ENCODE data around the gene EYS.

The EYS gene

DNA sequence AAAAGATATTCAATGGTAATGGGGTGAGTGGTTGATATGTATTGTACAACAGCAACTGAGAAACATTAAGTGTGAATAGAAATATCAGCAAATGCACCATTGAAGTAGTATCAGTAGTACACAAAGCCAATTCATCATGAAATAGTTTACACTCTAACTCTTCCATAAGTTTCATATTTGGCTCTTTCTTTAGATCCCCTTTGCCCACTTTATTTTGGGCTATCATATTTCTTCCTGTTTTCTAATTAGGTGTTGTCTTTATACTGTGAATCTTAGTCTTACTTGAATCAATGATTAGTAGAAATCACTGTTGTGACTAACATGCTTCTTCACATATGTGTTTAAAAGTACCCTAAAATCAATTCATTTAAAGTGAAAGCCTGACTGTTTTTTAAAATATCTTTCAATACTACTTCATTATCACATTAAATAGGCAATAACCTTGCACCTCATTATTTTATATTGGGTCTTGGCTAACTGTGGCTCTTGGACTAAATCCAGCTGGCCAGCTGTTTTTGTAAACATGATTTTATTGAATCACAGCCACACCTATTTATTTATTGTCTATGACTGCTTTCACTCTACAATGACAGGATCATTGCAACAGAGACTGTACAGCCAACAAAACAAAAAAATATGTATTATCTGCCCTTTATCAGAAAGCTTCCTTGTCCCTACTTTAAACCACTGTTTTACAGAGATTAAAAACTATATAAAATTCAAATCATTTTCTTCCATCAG, 38.9 kb downstream of the EYS start:
- TF ChIP-seq ZFX (IDR thresholded peaks at IDR 0.05), result no peak
- H3K27ac ChIP-seq, result no peak overlapping the region

DNA sequence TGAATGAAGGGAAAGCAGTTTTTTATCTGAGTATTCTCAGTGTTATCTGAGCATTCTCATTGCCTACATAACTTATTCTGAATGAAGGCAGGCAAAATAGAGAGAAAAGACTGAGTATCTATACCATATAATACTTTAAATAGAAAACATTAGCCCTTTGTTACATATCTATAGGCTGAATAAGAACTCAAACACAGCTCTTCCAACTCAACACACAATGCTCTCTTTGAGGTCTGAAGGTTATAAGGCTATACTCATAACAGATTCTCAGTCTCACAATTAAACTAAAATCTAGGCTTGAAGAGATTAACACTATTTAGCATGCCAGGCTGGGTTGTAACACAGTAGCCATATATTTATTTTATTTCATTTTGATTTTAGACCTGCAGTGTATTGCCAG, 56.9 kb downstream of the EYS start:
- H3K27ac ChIP-seq, result no peak overlapping the region
- no peak for TF ChIP-seq ZFX (IDR thresholded peaks at IDR 0.05)
- TF ChIP-seq, protein P1, sequence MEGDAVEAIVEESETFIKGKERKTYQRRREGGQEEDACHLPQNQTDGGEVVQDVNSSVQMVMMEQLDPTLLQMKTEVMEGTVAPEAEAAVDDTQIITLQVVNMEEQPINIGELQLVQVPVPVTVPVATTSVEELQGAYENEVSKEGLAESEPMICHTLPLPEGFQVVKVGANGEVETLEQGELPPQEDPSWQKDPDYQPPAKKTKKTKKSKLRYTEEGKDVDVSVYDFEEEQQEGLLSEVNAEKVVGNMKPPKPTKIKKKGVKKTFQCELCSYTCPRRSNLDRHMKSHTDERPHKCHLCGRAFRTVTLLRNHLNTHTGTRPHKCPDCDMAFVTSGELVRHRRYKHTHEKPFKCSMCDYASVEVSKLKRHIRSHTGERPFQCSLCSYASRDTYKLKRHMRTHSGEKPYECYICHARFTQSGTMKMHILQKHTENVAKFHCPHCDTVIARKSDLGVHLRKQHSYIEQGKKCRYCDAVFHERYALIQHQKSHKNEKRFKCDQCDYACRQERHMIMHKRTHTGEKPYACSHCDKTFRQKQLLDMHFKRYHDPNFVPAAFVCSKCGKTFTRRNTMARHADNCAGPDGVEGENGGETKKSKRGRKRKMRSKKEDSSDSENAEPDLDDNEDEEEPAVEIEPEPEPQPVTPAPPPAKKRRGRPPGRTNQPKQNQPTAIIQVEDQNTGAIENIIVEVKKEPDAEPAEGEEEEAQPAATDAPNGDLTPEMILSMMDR (conservative IDR thresholded peaks at IDR 0.05), result no peak

DNA sequence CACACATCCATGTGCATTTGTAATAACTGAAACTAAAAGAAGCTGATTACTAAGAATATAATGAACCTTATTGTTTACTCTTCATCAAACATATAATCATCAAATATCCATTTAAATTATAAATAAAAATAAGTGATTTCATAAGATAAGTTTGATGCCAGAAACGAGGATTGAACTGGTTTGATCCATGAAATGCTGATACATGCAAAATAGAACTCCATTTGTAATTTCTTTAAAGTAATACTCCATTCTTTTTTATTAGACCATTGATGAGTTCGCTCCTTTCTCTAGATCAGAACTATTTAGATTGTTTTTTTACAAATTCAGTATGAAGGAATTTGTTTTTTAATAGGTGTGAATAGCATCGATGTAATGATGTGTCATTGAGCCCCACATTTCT, 57.6 kb downstream of the EYS start:
- H3K27ac ChIP-seq, result no peak overlapping the region
- TF ChIP-seq, protein P1 (conservative IDR thresholded peaks at IDR 0.05), result no peak
- TF ChIP-seq ZFX (IDR thresholded peaks at IDR 0.05), result no peak

DNA sequence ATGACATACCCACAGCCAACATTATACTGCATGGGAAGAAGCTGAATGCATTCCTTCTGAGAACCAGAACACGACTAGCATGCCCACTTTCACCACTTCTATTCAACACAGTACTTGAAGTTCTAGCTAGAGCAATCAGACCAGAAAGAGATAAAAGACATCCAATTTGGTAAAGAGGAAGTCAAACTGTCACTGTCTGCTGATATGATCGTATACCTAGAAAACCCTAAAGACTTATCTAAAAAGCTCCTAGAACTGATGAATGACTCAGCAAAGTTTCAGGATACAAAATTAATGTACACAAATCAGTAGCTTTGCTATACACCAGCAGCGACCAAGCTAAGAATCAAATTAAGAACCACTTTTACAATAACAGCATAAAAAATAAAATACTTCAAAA, 60.5 kb downstream of the EYS start:
- TF ChIP-seq, protein P1 (conservative IDR thresholded peaks at IDR 0.05), result no peak
- no peak for TF ChIP-seq ZFX (IDR thresholded peaks at IDR 0.05)
- H3K27ac ChIP-seq, result no peak overlapping the region

DNA sequence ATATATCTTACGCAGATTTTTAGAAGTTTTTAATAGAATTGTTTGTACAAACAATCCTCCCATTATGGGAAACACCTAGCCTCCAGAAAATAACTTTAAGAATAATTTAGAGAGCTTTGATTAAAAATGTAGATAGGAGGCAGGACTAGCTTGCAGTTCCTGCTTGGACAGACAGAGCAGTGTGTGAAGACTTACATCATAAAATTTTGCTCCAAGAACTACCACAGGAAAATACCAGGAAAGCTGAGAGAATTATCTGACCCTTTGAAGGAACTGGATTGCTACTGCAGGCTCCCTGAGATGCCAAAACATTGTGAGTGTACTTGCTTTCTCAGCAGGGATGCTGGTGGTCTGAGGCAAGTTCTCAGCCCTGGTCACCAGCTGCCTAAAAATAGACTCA, 64.2 kb downstream of the EYS start:
- no peak overlapping the region for H3K27ac ChIP-seq
- TF ChIP-seq, protein P1 (conservative IDR thresholded peaks at IDR 0.05), result no peak
- no peak for TF ChIP-seq ZFX (IDR thresholded peaks at IDR 0.05)

DNA sequence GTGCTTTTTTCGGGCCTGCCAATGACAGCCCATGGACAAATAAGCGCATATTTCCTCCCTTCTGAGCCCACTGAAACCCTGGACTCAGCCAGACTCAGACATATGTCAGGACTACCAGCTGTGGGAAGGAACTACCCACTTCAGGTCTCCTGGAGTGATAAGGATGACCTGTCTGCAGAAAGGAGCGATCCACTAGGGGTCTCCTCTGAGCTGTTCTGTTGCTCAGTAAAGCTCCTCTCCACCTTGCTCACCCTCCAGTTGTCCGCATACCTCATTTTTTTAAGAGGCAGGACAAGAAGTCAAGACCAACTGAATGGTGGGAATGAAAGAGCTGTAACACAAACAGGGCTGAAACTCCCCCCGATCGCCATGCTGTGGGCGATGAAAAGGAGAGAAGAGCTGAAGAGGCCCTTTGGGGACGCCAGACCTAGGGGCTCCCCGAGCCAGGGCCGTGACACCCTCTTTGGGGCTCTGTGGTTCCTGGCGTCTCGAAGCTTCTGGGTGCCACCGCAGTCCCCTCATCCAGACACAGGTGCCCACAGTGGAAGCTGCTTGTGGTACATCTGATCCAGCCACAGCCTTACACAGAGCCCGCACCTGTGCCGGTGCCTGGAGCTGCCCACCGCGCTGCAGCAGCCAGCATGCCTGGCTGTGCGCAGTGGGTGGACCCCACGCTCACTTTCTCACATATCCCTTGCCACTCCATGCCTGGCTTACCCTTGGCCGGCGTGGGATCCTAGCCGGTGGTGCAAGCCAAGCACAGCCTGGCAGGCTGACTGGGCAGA, 68.8 kb downstream of the EYS start:
- H3K27ac ChIP-seq, result no peak overlapping the region; the same call in 1 of the 2 replicates
- no peak for TF ChIP-seq ZFX (IDR thresholded peaks at IDR 0.05)
- TF ChIP-seq, protein P1 (conservative IDR thresholded peaks at IDR 0.05), result no peak

DNA sequence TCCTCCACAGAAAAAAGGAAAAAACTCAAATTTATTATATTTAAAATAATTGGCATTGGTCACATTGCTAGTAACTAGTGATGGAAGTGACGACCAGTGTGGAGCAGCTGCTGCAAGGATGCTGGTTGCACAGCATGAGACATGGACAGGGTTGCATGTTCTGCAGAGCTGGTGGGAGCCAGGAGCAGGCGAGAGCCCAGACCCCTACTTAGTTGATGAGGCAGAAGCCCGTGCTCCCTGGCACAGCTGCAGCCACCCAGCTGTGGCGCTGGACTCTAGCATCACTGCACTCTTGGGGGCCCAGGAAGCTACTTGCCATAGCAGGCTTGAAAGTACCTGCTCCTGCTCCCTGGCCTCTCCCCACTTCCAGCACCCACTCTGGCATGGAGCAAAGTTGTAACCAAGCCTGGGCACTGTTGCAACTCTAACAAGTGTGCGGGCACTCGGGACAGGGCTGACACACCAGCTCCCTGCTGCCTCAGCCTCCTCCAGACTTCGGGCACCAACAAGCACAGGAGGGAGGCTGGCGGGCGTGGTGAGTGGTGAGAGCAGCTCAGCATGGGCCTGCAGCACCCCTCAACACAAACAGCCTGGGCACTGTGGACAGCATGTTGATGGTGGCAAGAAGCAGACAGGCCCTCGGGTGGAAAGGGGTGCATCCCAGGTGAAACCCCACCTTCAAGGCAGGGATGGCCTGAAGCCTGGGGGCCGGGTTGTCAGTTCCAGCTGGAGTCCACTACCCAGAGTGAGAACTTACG, 69.6 kb downstream of the EYS start:
- TF ChIP-seq, protein P1 (conservative IDR thresholded peaks at IDR 0.05), result no peak
- no peak for TF ChIP-seq ZFX (IDR thresholded peaks at IDR 0.05)
- H3K27ac ChIP-seq, result no peak overlapping the region

Measured in C4-2B (cell line).